OCI-LY1 (cell line): Measurements from ENCODE around the gene HGS.

Experiments
- H2AFZ ChIP-seq: fragments of 200-600 bp; sonication (generic), shearing (Covaris generic); 2 replicates; pipeline ENCODE4 v1.6.0; 2014; ENCODE audit warnings: antibody characterized with exemption, mild to moderate bottlenecking, low read length
- H3F3A ChIP-seq: fragments of 200-600 bp; sonication (generic), shearing (Covaris generic); 2 replicates; pipeline ENCODE4 v1.6.0; 2014; ENCODE audit warnings: mild to moderate bottlenecking, antibody characterized with exemption, low read length, moderate library complexity; ENCODE audit not compliant: insufficient read depth
- H3K27ac ChIP-seq: fragments of 200-600 bp; sonication (generic); 2 replicates; pipeline ENCODE4 v1.5.1; 2014; ENCODE audit warnings: low read length, mixed run types, mild to moderate bottlenecking, low read depth; ENCODE audit not compliant: poor library complexity, severe bottlenecking
- H3K27me3 ChIP-seq: fragments of 200-600 bp; sonication (generic); 2 replicates; pipeline ENCODE4 v1.6.0; 2014; ENCODE audit warnings: antibody characterized with exemption, mild to moderate bottlenecking, low read length, moderate library complexity; ENCODE audit not compliant: insufficient read depth
- H3K36me3 ChIP-seq: fragments of 200-600 bp; sonication (generic); 2 replicates; pipeline ENCODE4 v1.6.1; 2014; ENCODE audit warnings: mild to moderate bottlenecking, antibody characterized with exemption, low read length, moderate library complexity, mixed read lengths; ENCODE audit not compliant: insufficient read depth
- H3K4me1 ChIP-seq: fragments of 200-600 bp; sonication (generic); 2 replicates; pipeline ENCODE4 v1.5.1; 2014; ENCODE audit warnings: mild to moderate bottlenecking, low read length, moderate library complexity; ENCODE audit not compliant: insufficient read depth, severe bottlenecking
- H3K4me2 ChIP-seq: fragments of 200-600 bp; sonication (generic), shearing (Covaris generic); 2 replicates; pipeline ENCODE4 v1.6.1; 2014; ENCODE audit warnings: low read length
- H3K4me3 ChIP-seq: fragments of 200-600 bp; sonication (generic); 2 replicates; pipeline ENCODE4 v1.5.1; 2014; ENCODE audit warnings: low read length, low read depth, mild to moderate bottlenecking, mixed read lengths; ENCODE audit not compliant: poor library complexity, severe bottlenecking
- H3K79me2 ChIP-seq: fragments of 200-600 bp; shearing (Covaris generic); 2 replicates; pipeline ENCODE4 v1.6.1; 2016; ENCODE audit warnings: mixed run types, low read length, mixed read lengths; ENCODE audit not compliant: insufficient read depth
- H3K9ac ChIP-seq: fragments of 200-600 bp; sonication (generic), shearing (Covaris generic); 2 replicates; pipeline ENCODE4 v1.6.1; 2014; ENCODE audit warnings: mild to moderate bottlenecking, low read length, mixed read lengths
- H3K9me2 ChIP-seq: fragments of 200-600 bp; sonication (generic), shearing (Covaris generic); 2 replicates; pipeline ENCODE4 v1.6.1; 2014; ENCODE audit warnings: low read depth, mild to moderate bottlenecking, low read length, mixed read lengths
- H3K9me3 ChIP-seq: fragments of 200-600 bp; shearing (Covaris generic); 2 replicates; pipeline ENCODE4 v1.6.1; 2014; ENCODE audit warnings: low read length, mixed read lengths
- H4K20me1 ChIP-seq: fragments of 200-600 bp; sonication (generic), shearing (Covaris generic); 2 replicates; pipeline ENCODE4 v1.6.0; 2016; ENCODE audit warnings: mild to moderate bottlenecking, low read length; ENCODE audit not compliant: insufficient read depth
- CTCF ChIP-seq: fragments of 200-600 bp; sonication (generic), shearing (Covaris generic); IDR thresholded peaks from 2 replicates; pipeline ENCODE4 v1.5.1; 2017; ENCODE audit warnings: mild to moderate bottlenecking, antibody characterized with exemption, low read length, moderate library complexity, mixed read lengths
- EZH2 ChIP-seq: fragments of 200-600 bp; sonication (generic), shearing (Covaris generic); IDR thresholded peaks from 2 replicates; pipeline ENCODE4 v1.8.0; 2017; ENCODE audit warnings: borderline replicate concordance, mixed run types, mild to moderate bottlenecking, antibody characterized with exemption, low read length, moderate library complexity, mixed read lengths

HGS gene

GRCh38 chr17:81686614-81687013 lies 2.8 kb downstream of the HGS start:
- no peak overlapping the region for H3K4me3 ChIP-seq
- H3K4me1 ChIP-seq, result peaks cover 28% of the 10 kb centered on the region
- peaks cover 15% of the 10 kb centered on the region for H3K79me2 ChIP-seq
- no peak overlapping the region for H3K4me2 ChIP-seq
- H3K9me3 ChIP-seq, result no peaks in the 10 kb centered on the region
- H3K9me2 ChIP-seq, result no peaks in the 10 kb centered on the region
- no peaks in the 10 kb centered on the region for H3F3A ChIP-seq
- no peak overlapping the region for H3K27ac ChIP-seq
- no peak overlapping the region for H2AFZ ChIP-seq
- no peaks in the 10 kb centered on the region for H4K20me1 ChIP-seq
- TF ChIP-seq CTCF (no peak), EZH2 (no peak)
- peaks cover 62% of the 10 kb centered on the region for H3K36me3 ChIP-seq
- no peak overlapping the region for H3K9ac ChIP-seq
- no peaks in the 10 kb centered on the region for H3K27me3 ChIP-seq

- H3F3A ChIP-seq, result no peaks in the 10 kb centered on the region
- peaks cover 16% of the 10 kb centered on the region for H3K4me1 ChIP-seq
- no peaks in the 10 kb centered on the region for H3K9me2 ChIP-seq
- peaks cover 10% of the 10 kb centered on the region for H3K79me2 ChIP-seq
- no peaks in the 10 kb centered on the region for H4K20me1 ChIP-seq
- H3K36me3 ChIP-seq, result peaks cover 72% of the 10 kb centered on the region
- no peak overlapping the region for H3K27ac ChIP-seq
- H3K4me2 ChIP-seq, result no peak overlapping the region
- no peak overlapping the region for H2AFZ ChIP-seq
- no peak overlapping the region for H3K4me3 ChIP-seq
- TF ChIP-seq CTCF (no peak), EZH2 (no peak)
- no peaks in the 10 kb centered on the region for H3K27me3 ChIP-seq
- H3K9me3 ChIP-seq, result no peaks in the 10 kb centered on the region
- no peak overlapping the region for H3K9ac ChIP-seq
Observed at GRCh38 chr17:81687770-81688541, 4.1 kb downstream of the HGS start.

GRCh38 chr17:81688616-81689015 lies 4.8 kb downstream of the HGS start:
- peaks cover 78% of the 10 kb centered on the region for H3K36me3 ChIP-seq
- no peaks in the 10 kb centered on the region for H3F3A ChIP-seq
- H3K79me2 ChIP-seq, result peaks cover 10% of the 10 kb centered on the region
- H3K9me3 ChIP-seq, result no peaks in the 10 kb centered on the region
- TF ChIP-seq CTCF, result no peak
- TF ChIP-seq EZH2, result no peak
- peaks cover 16% of the 10 kb centered on the region for H3K4me1 ChIP-seq
- no peaks in the 10 kb centered on the region for H4K20me1 ChIP-seq
- no peaks in the 10 kb centered on the region for H3K27me3 ChIP-seq
- no peak overlapping the region for H3K27ac ChIP-seq
- no peak overlapping the region for H3K9ac ChIP-seq
- H2AFZ ChIP-seq, result no peak overlapping the region
- H3K4me2 ChIP-seq, result no peak overlapping the region
- no peaks in the 10 kb centered on the region for H3K9me2 ChIP-seq
- no peak overlapping the region for H3K4me3 ChIP-seq
